ENCODE data around the gene AK1. TPM values are rescaled to one million over a fixed set of nuclear protein-coding genes. Genes with fewer than 3 reads are reported as not detected.
A peak's percentile ranks its signal among the peaks of the same experiment; 100 is the strongest.

The AK1 gene
- total and polyA plus RNA-seq, 2 experiments from 2014 or later, result 16.2 to 35.5 TPM

- H3K36me3 ChIP-seq (ENCODE audit: insufficient read depth), result peaks cover 6% of the 10 kb centered on the region
- no peaks in the 10 kb centered on the region for H3K9me2 ChIP-seq (ENCODE audit: insufficient read depth)
- H3K4me2 ChIP-seq, result no peak overlapping the region
- no peaks in the 10 kb centered on the region for H3K4me1 ChIP-seq (ENCODE audit: insufficient read depth)
- H2AFZ ChIP-seq, result no peak overlapping the region
- 0 out of 2 replicates have a peak, but pooled peaks cover 6% of the 10 kb centered on the region for H3F3A ChIP-seq (replicated peaks; ENCODE audit: low read depth)
- H3K27me3 ChIP-seq (ENCODE audit: insufficient read depth), result no peaks in the 10 kb centered on the region
- Mint-ChIP-seq H3K27me3 (ENCODE audit: insufficient read depth, low read depth, poor library complexity) (peaks cover 23% of the 10 kb centered on the region), H3K9me3 (no peaks in the 10 kb centered on the region), H3K27ac (no peak overlapping the region), H3K4me3 (no peak overlapping the region), H3K36me3 (ENCODE audit: low read depth) (peaks cover 18% of the 10 kb centered on the region), H3K4me1 (peaks cover 21% of the 10 kb centered on the region)
- TF ChIP-seq STAT1 (IDR thresholded peaks at IDR 0.05; ENCODE audit: unreplicated experiment) (no peak), ETS1 (IDR thresholded peaks at IDR 0.05) (no peak), ZNF114 (CRISPR knock-in tag; IDR thresholded peaks at IDR 0.05) (no peak)
- peaks cover 4% of the 10 kb centered on the region for H4K20me1 ChIP-seq (replicated peaks; ENCODE audit: insufficient read depth)
- no peak for ATAC-seq
- peak overlapping the region; percentile 55; the same call in 1 of the 2 replicates for H3K27ac ChIP-seq (ENCODE audit: low read depth)
- H3K79me2 ChIP-seq (replicated peaks; ENCODE audit: insufficient read depth), result no peaks in the 10 kb centered on the region
- no peak for DNase-seq (ENCODE audit: low spot score)
- H3K4me3 ChIP-seq, result no peak overlapping the region
Observed at GRCh38 chr9:127884976-127885490, 7.6 kb upstream of the AK1 start.

GRCh38 chr9:127884427-127884911 is 7.0 kb upstream of the AK1 start:
- H3K9me3 Mint-ChIP-seq, result no peaks in the 10 kb centered on the region
- no peak overlapping the region for H3K27ac ChIP-seq (ENCODE audit: low read depth)
- H3K9me2 ChIP-seq (ENCODE audit: insufficient read depth), result no peaks in the 10 kb centered on the region
- no peaks in the 10 kb centered on the region; the same call in 1 of the 2 replicates for H4K20me1 ChIP-seq (replicated peaks; ENCODE audit: insufficient read depth)
- no peaks in the 10 kb centered on the region for H3K79me2 ChIP-seq (replicated peaks; ENCODE audit: insufficient read depth)
- no peak overlapping the region for H3K4me3 ChIP-seq
- H3K4me1 ChIP-seq (ENCODE audit: insufficient read depth), result no peaks in the 10 kb centered on the region
- H3K4me3 Mint-ChIP-seq, result no peak overlapping the region
- no peak for ATAC-seq
- H2AFZ ChIP-seq, result no peak overlapping the region
- H3K4me1 Mint-ChIP-seq, result peaks cover 21% of the 10 kb centered on the region
- H3K27ac Mint-ChIP-seq, result no peak overlapping the region
- H3F3A ChIP-seq (replicated peaks; ENCODE audit: low read depth), result 0 out of 2 replicates have a peak, but pooled peaks cover 6% of the 10 kb centered on the region
- H3K4me2 ChIP-seq, result no peak overlapping the region
- peaks cover under 1% of the 10 kb centered on the region for H3K36me3 ChIP-seq (ENCODE audit: insufficient read depth)
- H3K27me3 Mint-ChIP-seq (ENCODE audit: insufficient read depth, low read depth, poor library complexity), result peaks cover 22% of the 10 kb centered on the region
- DNase-seq (ENCODE audit: low spot score), result no peak
- peaks cover 16% of the 10 kb centered on the region for H3K36me3 Mint-ChIP-seq (ENCODE audit: low read depth)
- no peaks in the 10 kb centered on the region for H3K27me3 ChIP-seq (ENCODE audit: insufficient read depth)
- TF ChIP-seq CREB1 (CRISPR knock-in tag; IDR thresholded peaks at IDR 0.05; ENCODE audit: low read depth), result no peak
- TF ChIP-seq POLR2AphosphoS5 (IDR thresholded peaks at IDR 0.05; ENCODE audit: low read depth), result no peak
- TF ChIP-seq REST (IDR thresholded peaks at IDR 0.05; ENCODE audit: unreplicated experiment), result no peak
- no peak for TF ChIP-seq ETS1 (IDR thresholded peaks at IDR 0.05)
- no peak for TF ChIP-seq ZNF462 (CRISPR knock-in tag; IDR thresholded peaks at IDR 0.05)
- no peak for TF ChIP-seq JUNB (IDR thresholded peaks at IDR 0.05; ENCODE audit: unreplicated experiment)

All from GM23338 (cell line).